NCI-H1417 (cell line): ENCODE data around the gene GIGYF2.

Experiments used
- DNase-seq, 3 experiments: peaks; one replicate each; lab custom pipeline; 2025; lab: John Stamatoyannopoulos, UW

The GIGYF2 gene

GRCh38 chr2:232869138-232870017 is 172.2 kb downstream of the GIGYF2 start:
- no peak for DNase-seq

GRCh38 chr2:232870018-232870765 is 173.1 kb downstream of the GIGYF2 start, which contains the start of gene SNORC:
Gene SNORC, plus strand, starts transcription at chr2:232870264. Its CDS starts 78 bp downstream, at chr2:232870342.
- no peak for DNase-seq

- no peak for DNase-seq
These were observed 173.7 kb downstream of the GIGYF2 start for GRCh38 chr2:232870766-232871371.

GRCh38 chr2:232871418-232871834 is 174.3 kb downstream of the GIGYF2 start:
- DNase-seq: no peak

- no peak for DNase-seq
These were observed 175.0 kb downstream of the GIGYF2 start for GRCh38 chr2:232871835-232872736.

- no peak for DNase-seq
These were observed 175.7 kb downstream of the GIGYF2 start for GRCh38 chr2:232872826-232873225.

- DNase-seq: no peak
These were observed 176.3 kb downstream of the GIGYF2 start for GRCh38 chr2:232873292-232873908.

GRCh38 chr2:232873909-232874641 is 176.9 kb downstream of the GIGYF2 start:
- no peak for DNase-seq

- no peak for DNase-seq
These were observed 177.6 kb downstream of the GIGYF2 start for GRCh38 chr2:232874677-232875223.

- DNase-seq: peak in 2 of 3 experiments; percentile 44 to 58
These were observed 178.4 kb downstream of the GIGYF2 start for GRCh38 chr2:232875256-232876121.

- peak; percentile 17 to 77 (median 75) for DNase-seq
These were observed 179.2 kb downstream of the GIGYF2 start for GRCh38 chr2:232876161-232876977.

- peak in 1 of 3 experiments; percentile 37 for DNase-seq
These were observed 179.9 kb downstream of the GIGYF2 start for GRCh38 chr2:232876978-232877441.

GRCh38 chr2:232877940-232878511 is 180.9 kb downstream of the GIGYF2 start:
- DNase-seq: no peak

- DNase-seq: no peak
These were observed 181.9 kb downstream of the GIGYF2 start for GRCh38 chr2:232878855-232879617.

GRCh38 chr2:232879618-232880494 is 182.7 kb downstream of the GIGYF2 start:
- DNase-seq: no peak
